ENCODE results near the gene PMFBP1.

- TF ChIP-seq SP1 (IDR thresholded peaks at IDR 0.05) (no peak), FOXM1 (IDR thresholded peaks at IDR 0.05; ENCODE audit: borderline replicate concordance) (no peak), CTBP1 (IDR thresholded peaks at IDR 0.05; ENCODE audit: borderline replicate concordance) (no peak)
Observed at GRCh38 chr16:72072514-72073342, 99.2 kb downstream of the PMFBP1 start.
